SH-SY5Y (cell line): Measurements from ENCODE around the gene ERMP1.

Experiments
- GATA2 ChIP-seq: IDR thresholded peaks from 2 replicates; pipeline ENCODE4 v1.6.1; 2011; ENCODE audit warnings: mild to moderate bottlenecking, low read depth, low read length
- GATA3 ChIP-seq: IDR thresholded peaks from 2 replicates; pipeline ENCODE4 v1.6.1; 2011; ENCODE audit warnings: low read depth, mild to moderate bottlenecking, low read length, moderate library complexity

GRCh38 chr9:5838884-5839571 is 6.1 kb upstream of the ERMP1 start:
- TF ChIP-seq GATA3 (no peak), GATA2 (no peak)
